GM23338 (cell line): Measurements from ENCODE around the gene DVL1. TPM values are rescaled to one million over a fixed set of nuclear protein-coding genes. Genes with fewer than 3 reads are reported as not detected.

Experiments used
- ATAC-seq: fragments of 200-7000 bp; cut with Tn5 transposase; 3 replicates; pipeline ENCODE4 v1.9.1; 2020
- DNase-seq: peaks from one replicate; pipeline ENCODE4 v3.0.0-alpha.2; 2015; ENCODE audit warnings: low spot score
- H2AFZ ChIP-seq: fragments of 200-600 bp; sonication (generic); 2 replicates; pipeline ENCODE4 v1.8.0; 2016; ENCODE audit warnings: antibody characterized with exemption, mild to moderate bottlenecking, moderate library complexity
- H3F3A ChIP-seq: fragments of 200-600 bp; sonication (generic); replicated peaks from 2 replicates; pipeline ENCODE4 v1.8.0; 2017; ENCODE audit warnings: antibody characterized with exemption, mixed run types, low read depth
- H3K27ac ChIP-seq: fragments of 200-600 bp; sonication (generic); 2 replicates; pipeline ENCODE4 v1.6.1; 2016; ENCODE audit warnings: low read depth
- H3K27me3 ChIP-seq: fragments of 200-600 bp; sonication (generic); 2 replicates; pipeline ENCODE4 v1.8.0; 2016; ENCODE audit warnings: mild to moderate bottlenecking, mixed run types, moderate library complexity; ENCODE audit not compliant: insufficient read depth
- H3K36me3 ChIP-seq: fragments of 200-600 bp; sonication (generic); 2 replicates; pipeline ENCODE4 v1.8.0; 2016; ENCODE audit warnings: mild to moderate bottlenecking; ENCODE audit not compliant: insufficient read depth
- H3K4me1 ChIP-seq: fragments of 200-600 bp; sonication (generic); 2 replicates; pipeline ENCODE4 v1.8.0; 2016; ENCODE audit warnings: mild to moderate bottlenecking, moderate library complexity; ENCODE audit not compliant: insufficient read depth
- H3K4me2 ChIP-seq: fragments of 200-600 bp; sonication (generic); 2 replicates; pipeline ENCODE4 v1.7.1; 2017; ENCODE audit warnings: mixed run types
- H3K4me3 ChIP-seq: fragments of 200-600 bp; sonication (generic); 2 replicates; pipeline ENCODE4 v1.6.1; 2016; ENCODE audit warnings: mixed run types
- H3K79me2 ChIP-seq: fragments of 200-600 bp; sonication (generic); replicated peaks from 2 replicates; pipeline ENCODE4 v1.8.0; 2017; ENCODE audit warnings: mild to moderate bottlenecking; ENCODE audit not compliant: insufficient read depth
- H3K9me2 ChIP-seq: fragments of 200-600 bp; sonication (generic); 2 replicates; pipeline ENCODE4 v1.8.0; 2017; ENCODE audit not compliant: insufficient read depth
- H4K20me1 ChIP-seq: fragments of 200-600 bp; sonication (generic); replicated peaks from 2 replicates; pipeline ENCODE4 v1.8.0; 2017; ENCODE audit warnings: mild to moderate bottlenecking; ENCODE audit not compliant: insufficient read depth
- H3K27ac Mint-ChIP-seq: 2 replicates; pipeline ENCODE4 v1.8.0; 2020; ENCODE audit warnings: inconsistent platforms, mild to moderate bottlenecking, moderate library complexity, mixed read lengths
- H3K27me3 Mint-ChIP-seq: 3 replicates; pipeline ENCODE4 v1.8.0; 2022; ENCODE audit warnings: low read depth, mild to moderate bottlenecking, moderate library complexity, mixed read lengths, inconsistent platforms; ENCODE audit not compliant: insufficient read depth, poor library complexity
- H3K36me3 Mint-ChIP-seq: 3 replicates; pipeline ENCODE4 v1.8.0; 2021; ENCODE audit warnings: low read depth, mild to moderate bottlenecking, inconsistent platforms, moderate library complexity, mixed read lengths
- H3K4me1 Mint-ChIP-seq: 3 replicates; pipeline ENCODE4 v1.8.0; 2020; ENCODE audit warnings: mild to moderate bottlenecking, inconsistent platforms, mixed read lengths
- H3K4me3 Mint-ChIP-seq: 3 replicates; pipeline ENCODE4 v1.8.0; 2021; ENCODE audit warnings: moderate library complexity, mild to moderate bottlenecking, inconsistent platforms, mixed read lengths
- H3K9me3 Mint-ChIP-seq: 3 replicates; pipeline ENCODE4 v1.8.0; 2020; ENCODE audit warnings: moderate library complexity, mild to moderate bottlenecking, inconsistent platforms, mixed read lengths
- CREB1 ChIP-seq: fragments of 250-450 bp; sonication (Bioruptor Pico); IDR thresholded peaks from 2 replicates; pipeline ENCODE4 v1.5.0; 2020; ENCODE audit warnings: low read depth, mild to moderate bottlenecking, moderate library complexity
- CTCF ChIP-seq, 2 experiments: fragments of 200-600 bp in 1 of 2; sonication (generic) in 1 of 2; conservative IDR thresholded peaks; 2 replicates each; pipeline versions ENCODE4 v1.5.1 to v1.6.1; 2016 to 2017; ENCODE audit warnings: antibody characterized with exemption in 2 of 2, low read depth in 2 of 2, mild to moderate bottlenecking in 2 of 2, moderate library complexity in 1 of 2
- ETS1 ChIP-seq: IDR thresholded peaks from 2 replicates; pipeline ENCODE4 v1.6.1; 2016; ENCODE audit warnings: antibody characterized with exemption
- EZH2phosphoT487 ChIP-seq: fragments of 200-600 bp; sonication (generic); IDR thresholded peaks from one replicate; pipeline ENCODE4 v1.8.1; 2018; ENCODE audit warnings: antibody characterized with exemption; ENCODE audit not compliant: unreplicated experiment
- JUNB ChIP-seq: IDR thresholded peaks from one replicate; pipeline ENCODE4 v1.6.1; 2016; ENCODE audit warnings: antibody characterized with exemption; ENCODE audit not compliant: unreplicated experiment
- NANOG ChIP-seq: IDR thresholded peaks from 2 replicates; pipeline ENCODE4 v1.6.1; 2016; ENCODE audit warnings: antibody characterized with exemption, borderline replicate concordance
- POLR2AphosphoS5 ChIP-seq: IDR thresholded peaks from 2 replicates; pipeline ENCODE4 v1.6.1; 2016; ENCODE audit warnings: antibody characterized with exemption, low read depth
- STAT1 ChIP-seq: IDR thresholded peaks from one replicate; pipeline ENCODE4 v1.6.1; 2016; ENCODE audit warnings: antibody characterized with exemption; ENCODE audit not compliant: unreplicated experiment
- ZNF462 ChIP-seq: fragments of 250-450 bp; sonication (Bioruptor Pico); IDR thresholded peaks from 2 replicates; pipeline ENCODE4 v1.5.0; 2020; ENCODE audit warnings: mild to moderate bottlenecking, moderate library complexity
- polyA plus RNA-seq: library from polyadenylated mRNA; unstranded; fragments of >200 nt; fragmentation: Nextera tagmentation; extraction: Ambion mirVana; gene quantifications from 2 replicates; pipeline ENCODE4 v1.2.1, GENCODE V29; 2016
- total RNA-seq: library from RNA; depleted of rRNA; stranded (reverse); fragments of >200 nt; shearing (Covaris generic); gene quantifications from 2 replicates; pipeline ENCODE4 v1.2.3, GENCODE V29; 2014

Gene DVL1
- total and polyA plus RNA-seq, 2 experiments from 2014 or later, result 13.5 to 69.7 TPM

GRCh38 chr1:1307923-1308755 is 41.1 kb downstream of the DVL1 start, which contains the start of the genes ACAP3 and PUSL1:
Gene ACAP3 (minus strand): TSS chr1:1307930. CDS start chr1:1307815, 115 bp downstream.
Gene PUSL1 (plus strand): TSS chr1:1308597. CDS start chr1:1308644, 47 bp downstream.
- Histone ChIP-seq H3K27ac (no peak within 1 kb of the TSS), H3K36me3 (peaks cover 7% of the 10 kb centered on the region; the same call in 1 of the 2 replicates), H4K20me1 (no peaks in the 10 kb centered on the region; the same call in 1 of the 2 replicates), H3K27me3 (no peaks in the 10 kb centered on the region), H3K4me2 (peak within 1 kb of the TSS; percentile 90), H3K4me3 (peak within 1 kb of the TSS; percentile 90), H3F3A (peaks cover 9% of the 10 kb centered on the region; the same call in 1 of the 2 replicates), H3K79me2 (peaks cover 5% of the 10 kb centered on the region; the same call in 1 of the 2 replicates), H3K4me1 (peaks cover 7% of the 10 kb centered on the region; the same call in 1 of the 2 replicates), H2AFZ (peak within 1 kb of the TSS; percentile 93), H3K9me2 (no peaks in the 10 kb centered on the region)
- no peaks in the 10 kb centered on the region for H3K9me3 Mint-ChIP-seq
- TF ChIP-seq ZNF462 (CRISPR knock-in tag) (no peak), CTCF (conservative IDR thresholded peaks at IDR 0.05; ENCODE audit: low read depth in 2 of 2) (no peak), STAT1 (no peak), NANOG (no peak), CREB1 (CRISPR knock-in tag) (0 out of 2 replicates have a peak, but pooled peaks have one; percentile 38), JUNB (peak; percentile 89), EZH2phosphoT487 (no peak), POLR2AphosphoS5 (peak; percentile 52), ETS1 (0 out of 2 replicates have a peak, but pooled peaks have one; percentile 19)
- peak; percentile 25 for ATAC-seq
- H3K4me1 Mint-ChIP-seq, result peaks cover 20% of the 10 kb centered on the region; the same call in 2 of the 3 replicates
- DNase-seq, result peak; percentile 91
- peak within 1 kb of the TSS; percentile 80 for H3K4me3 Mint-ChIP-seq
- H3K27me3 Mint-ChIP-seq, result peaks cover 20% of the 10 kb centered on the region
- no peak within 1 kb of the TSS; the same call in 1 of the 2 replicates for H3K27ac Mint-ChIP-seq
- H3K36me3 Mint-ChIP-seq, result peaks cover 12% of the 10 kb centered on the region
